IMR-90 (cell line): ENCODE data around the gene ZNF420. TPM values are rescaled to one million over a fixed set of nuclear protein-coding genes. Genes with fewer than 3 reads are reported as not detected.

ENCODE experiments used
- ATAC-seq: fragments of 200-7000 bp; cut with Tn5 transposase; 2 replicates; pipeline ENCODE4 v1.9.1; 2020; ENCODE audit warnings: low read depth, mild to moderate bottlenecking, moderate library complexity
- Bru-seq: library from RNA; stranded (reverse); fragments of 400-500 nt; gene quantifications from one replicate; lab custom pipeline; 2021; lab: Mats Ljungman, UMichigan
- BruChase-seq, 2 experiments: library from RNA; stranded (reverse); fragments of 400-500 nt; gene quantifications; one replicate each; lab custom pipeline; 2021; lab: Mats Ljungman, UMichigan
- BruUV-seq: library from RNA; stranded (reverse); fragments of 400-500 nt; replicated peaks from 2 replicates; lab custom pipeline; 2021; lab: Mats Ljungman, UMichigan
- CTCF ChIA-PET: fragments of 300-600 bp; formaldehyde crosslinking; extraction: SDS; loops from one replicate; lab custom pipeline; 2021; ENCODE audit warnings: antibody characterized with exemption; lab: Yijun Ruan, JAX
- POLR2A ChIA-PET: fragments of 300-600 bp; sonication (Branson Sonifier 250); formaldehyde crosslinking; loops from one replicate; lab custom pipeline; 2022; ENCODE audit warnings: antibody characterized with exemption; ENCODE audit not compliant: unreplicated experiment; lab: Charles Lee
- DNase-seq: peaks from one replicate; pipeline ENCODE4 v3.0.0; 2013
- H2AFZ ChIP-seq: replicated peaks from 2 replicates; pipeline ENCODE3; 2013; ENCODE audit warnings: low read length, mild to moderate bottlenecking; ENCODE audit not compliant: poor library complexity
- H2AK5ac ChIP-seq: 2 replicates; pipeline ENCODE4 v1.6.1; 2013; ENCODE audit warnings: low read depth, low read length, inconsistent platforms
- H2AK9ac ChIP-seq: replicated peaks from 2 replicates; pipeline ENCODE3; 2013; ENCODE audit warnings: mild to moderate bottlenecking, low read depth, low read length, moderate library complexity; ENCODE audit not compliant: poor library complexity
- H2BK120ac ChIP-seq: 2 replicates; pipeline ENCODE4 v1.6.1; 2013; ENCODE audit warnings: low read depth, low read length, inconsistent platforms
- H2BK15ac ChIP-seq: 3 replicates; pipeline ENCODE4 v1.6.1; 2013; ENCODE audit warnings: low read depth, low read length, inconsistent platforms
- H2BK20ac ChIP-seq: 2 replicates; pipeline ENCODE4 v1.6.1; 2013; ENCODE audit warnings: low read depth, mild to moderate bottlenecking, inconsistent platforms, low read length, moderate library complexity
- H2BK5ac ChIP-seq: 2 replicates; pipeline ENCODE4 v1.6.1; 2013; ENCODE audit warnings: mild to moderate bottlenecking, low read depth, low read length, inconsistent platforms; ENCODE audit not compliant: poor library complexity, severe bottlenecking
- H3K14ac ChIP-seq: replicated peaks from 2 replicates; pipeline ENCODE4 v1.6.1; 2013; ENCODE audit warnings: low read depth, low read length, inconsistent platforms
- H3K18ac ChIP-seq: 2 replicates; pipeline ENCODE4 v1.6.1; 2013; ENCODE audit warnings: low read depth, low read length, control low read depth
- H3K23ac ChIP-seq: 2 replicates; pipeline ENCODE4 v1.6.1; 2013; ENCODE audit warnings: low read depth, low read length, inconsistent platforms
- H3K27ac ChIP-seq: 2 replicates; pipeline ENCODE4 v1.5.1; 2013; ENCODE audit warnings: mild to moderate bottlenecking, control low read depth, low read length; ENCODE audit not compliant: insufficient read depth
- H3K27me3 ChIP-seq: 2 replicates; pipeline ENCODE4 v1.6.1; 2013; ENCODE audit warnings: low read length; ENCODE audit not compliant: control insufficient read depth, insufficient read depth
- H3K36me3 ChIP-seq: 2 replicates; pipeline ENCODE4 v1.6.1; 2013; ENCODE audit warnings: low read length, mixed read lengths; ENCODE audit not compliant: control insufficient read depth, insufficient read depth
- H3K4ac ChIP-seq: 2 replicates; pipeline ENCODE4 v1.6.1; 2013; ENCODE audit warnings: low read depth, low read length, inconsistent platforms
- H3K4me1 ChIP-seq: 2 replicates; pipeline ENCODE4 v1.6.1; 2013; ENCODE audit warnings: low read length, mixed read lengths; ENCODE audit not compliant: control insufficient read depth, insufficient read depth
- H3K4me2 ChIP-seq: 2 replicates; pipeline ENCODE4 v1.6.1; 2013; ENCODE audit warnings: low read depth, mild to moderate bottlenecking, control low read depth, low read length, moderate library complexity
- H3K4me3 ChIP-seq: 2 replicates; pipeline ENCODE4 v1.5.1; 2013; ENCODE audit warnings: low read depth, mild to moderate bottlenecking, control low read depth, low read length, moderate library complexity; ENCODE audit not compliant: insufficient read depth
- H3K56ac ChIP-seq: 2 replicates; pipeline ENCODE4 v1.6.1; 2013; ENCODE audit warnings: low read length, inconsistent platforms; ENCODE audit not compliant: insufficient read depth; ENCODE audit errors: extremely low read depth
- H3K79me1 ChIP-seq, 2 experiments: 2 replicates each; pipeline ENCODE4 v1.6.1; 2013; ENCODE audit warnings: low read length in 2 of 2, inconsistent platforms in 1 of 2, low read depth in 1 of 2
- H3K9ac ChIP-seq: 2 replicates; pipeline ENCODE4 v1.6.1; 2013; ENCODE audit warnings: low read depth, low read length, control low read depth
- H3K9me1 ChIP-seq: 2 replicates; pipeline ENCODE4 v1.6.1; 2013; ENCODE audit warnings: low read length, inconsistent platforms; ENCODE audit not compliant: insufficient read depth
- H3K9me3 ChIP-seq: 2 replicates; pipeline ENCODE4 v1.6.1; 2013; ENCODE audit warnings: low read length; ENCODE audit not compliant: control insufficient read depth, insufficient read depth
- H4K20me1 ChIP-seq: 2 replicates; pipeline ENCODE4 v1.6.1; 2013; ENCODE audit warnings: low read length, inconsistent platforms; ENCODE audit not compliant: insufficient read depth
- H4K5ac ChIP-seq: 2 replicates; pipeline ENCODE4 v1.6.1; 2013; ENCODE audit warnings: mild to moderate bottlenecking, low read depth, low read length, control low read depth
- H4K8ac ChIP-seq, 2 experiments: 2 replicates each; pipeline ENCODE4 v1.6.1; 2013; ENCODE audit warnings: low read depth in 2 of 2, low read length in 2 of 2, control low read depth in 1 of 2, inconsistent platforms in 1 of 2
- H4K91ac ChIP-seq: 2 replicates; pipeline ENCODE4 v1.6.1; 2013; ENCODE audit warnings: low read depth, low read length, inconsistent platforms; ENCODE audit not compliant: insufficient read depth
- BHLHE40 ChIP-seq: fragments of 150-350 bp; IDR thresholded peaks from 2 replicates; pipeline ENCODE4 v1.6.1; 2016; ENCODE audit warnings: mild to moderate bottlenecking, low read depth, low read length
- ELK1 ChIP-seq: fragments of 150-350 bp; IDR thresholded peaks from 2 replicates; pipeline ENCODE4 v1.6.1; 2016; ENCODE audit warnings: low read depth, mild to moderate bottlenecking, low read length, moderate library complexity, borderline replicate concordance
- MAZ ChIP-seq: IDR thresholded peaks from 2 replicates; pipeline ENCODE4 v1.6.1; 2012; ENCODE audit warnings: low read depth, mild to moderate bottlenecking, low read length, improper control_type of control experiment, moderate library complexity, borderline replicate concordance
- RFX5 ChIP-seq: IDR thresholded peaks from 2 replicates; pipeline ENCODE4 v1.8.0; 2012; ENCODE audit warnings: low read depth, mild to moderate bottlenecking, low read length, moderate library complexity
- SMC3 ChIP-seq: fragments of 150-350 bp; IDR thresholded peaks from 2 replicates; pipeline ENCODE4 v1.6.1; 2016; ENCODE audit warnings: low read depth, mild to moderate bottlenecking, antibody characterized with exemption, low read length, moderate library complexity
- WGBS, 2 experiments: methylation state at CpG; one replicate each; pipeline versions ENCODE4 v1.1.5 to v1.1.7; 2013; ENCODE audit warnings: missing lambda C conversion rate in 2 of 2; ENCODE audit not compliant: insufficient read length in 1 of 2; ENCODE audit errors: extremely low coverage in 2 of 2; 5-methylcytosine and 5-hydroxymethylcytosine counted together
- dilution Hi-C: fragments of 300-500 bp; cut with HindIII; formaldehyde crosslinking; loops from one replicate; pipeline ENCODE4 v1.14.3; 2018; ENCODE audit warnings: low sequenced_read_pairs; ENCODE audit not compliant: unreplicated experiment
- in situ Hi-C: fragments of 300-500 bp; cut with MboI; formaldehyde crosslinking; loops from 3 replicates; pipeline ENCODE4 v1.14.3; 2019; ENCODE audit warnings: low sequenced_read_pairs, inconsistent platforms, mixed read lengths
- intact Hi-C: fragments of 100-400 bp; cut with micrococcal nuclease; formaldehyde crosslinking; loops from 2 replicates; pipeline ENCODE4 v1.10.0; 2022
- long read RNA-seq: library from polyadenylated mRNA; unstranded; transcript quantifications from one replicate; pipeline ENCODE4 v2.0.0, GENCODE V29; 2021; ENCODE audit not compliant: unreplicated experiment
- polyA plus RNA-seq, 3 experiments: library from polyadenylated mRNA; depleted of rRNA; stranded (reverse); fragments of >200 nt; gene quantifications; 2 replicates each; pipeline ENCODE4 v1.2.3, GENCODE V29; 2012; ENCODE audit warnings: low replicate concordance in 1 of 3
- total RNA-seq: library from RNA; depleted of rRNA; stranded (reverse); fragments of >200 nt; gene quantifications from 2 replicates; pipeline ENCODE4 v1.2.3, GENCODE V29; 2012; rRNA removed
- TF ChIP-seq, protein P1 (sequence below): conservative IDR thresholded peaks from 2 replicates; pipeline ENCODE4 v1.5.1; 2012; ENCODE audit warnings: mild to moderate bottlenecking, low read depth, low read length, improper control_type of control experiment

ZNF420 gene
- total RNA-seq: 11.7 and 14.2 TPM in 2 replicates
- polyA plus RNA-seq (2012; rRNA removed): 1.2 and 1.5 TPM in 2 replicates
- 0.50 and 0.60 TPM in 2 replicates for polyA plus RNA-seq (2012; cell fraction: cytosol; rRNA removed)
- polyA plus RNA-seq (2012; cell fraction: nucleus; rRNA removed; ENCODE audit: low replicate concordance): 0.38 and 3.1 TPM in 2 replicates
- percentile 59 among the genes with signal in this experiment for Bru-seq, nascent RNA
- BruChase-seq, experiment 1, labeled RNA remaining after a 6-hour chase: percentile 59 among the genes with signal in this experiment
- percentile 54 among the genes with signal in this experiment for BruChase-seq, experiment 2, labeled RNA remaining after a 2-hour chase
- long read RNA-seq, transcript ZNF420-202 (5 exons, 3,535 nt): major isoform, 6 of 9 reads
- long read RNA-seq, partial matches to known transcripts: 0 of 9 reads
- long read RNA-seq, other reads (novel, unspliced or antisense): 3 of 9 reads

- Histone ChIP-seq H2AFZ (peak within 1 kb of the TSS; percentile 100), H3K18ac (0 out of 2 replicates have a peak within 1 kb of the TSS, but pooled peaks have one; percentile 10), H3K79me1 (peaks cover 14 to 17% of the 10 kb centered on the region in 2 experiments), H3K9ac (peak within 1 kb of the TSS; percentile 90), H4K20me1 (no peaks in the 10 kb centered on the region), H3K4me1 (no peaks in the 10 kb centered on the region), H3K36me3 (no peaks in the 10 kb centered on the region), H3K27me3 (no peaks in the 10 kb centered on the region), H3K9me1 (no peaks in the 10 kb centered on the region), H2BK5ac (peak within 1 kb of the TSS; percentile 14), H2BK20ac (no peak within 1 kb of the TSS), H3K4ac (peak within 1 kb of the TSS; percentile 22), H2BK120ac (no peak within 1 kb of the TSS), H3K14ac (peak within 1 kb of the TSS; percentile 93), H4K91ac (peak within 1 kb of the TSS; percentile 28), H3K27ac (peak within 1 kb of the TSS; percentile 56), H3K23ac (peak within 1 kb of the TSS; percentile 93), H3K4me2 (peak within 1 kb of the TSS; percentile 99), H4K8ac (peak within 1 kb of the TSS; percentile 80 to 90), H3K9me3 (no peaks in the 10 kb centered on the region; the same call in none of the 2 replicates), H2AK9ac (peak within 1 kb of the TSS; percentile 68), H2AK5ac (no peak within 1 kb of the TSS; the same call in 1 of the 2 replicates), H4K5ac (peak within 1 kb of the TSS; percentile 66), H3K56ac (peak within 1 kb of the TSS; percentile 67), H2BK15ac (no peak within 1 kb of the TSS), H3K4me3 (peak within 1 kb of the TSS; percentile 93)
- BruUV-seq: no TSS peak
- POLR2A ChIA-PET: no interaction called here
- WGBS, 2 experiments: 0% methylated on average over 35 of the region's 61 CpGs; no CpG with 5 or more reads in 1 of the 2 experiments
- in situ Hi-C loops: no loop called here
- CTCF ChIA-PET: interaction anchor here (1.2 kb wide), 1 partner anchor 25 kb away, joined by 6 read pairs; no protein-coding TSS in a partner anchor
- intact Hi-C loops: loop anchor here (10.0 kb wide), 1 partner anchor 303 kb away; the partner anchor contains the start of gene ZNF850
- ATAC-seq (peak; percentile 98), DNase-seq (peak; percentile 95)
- TF ChIP-seq, protein P1, sequence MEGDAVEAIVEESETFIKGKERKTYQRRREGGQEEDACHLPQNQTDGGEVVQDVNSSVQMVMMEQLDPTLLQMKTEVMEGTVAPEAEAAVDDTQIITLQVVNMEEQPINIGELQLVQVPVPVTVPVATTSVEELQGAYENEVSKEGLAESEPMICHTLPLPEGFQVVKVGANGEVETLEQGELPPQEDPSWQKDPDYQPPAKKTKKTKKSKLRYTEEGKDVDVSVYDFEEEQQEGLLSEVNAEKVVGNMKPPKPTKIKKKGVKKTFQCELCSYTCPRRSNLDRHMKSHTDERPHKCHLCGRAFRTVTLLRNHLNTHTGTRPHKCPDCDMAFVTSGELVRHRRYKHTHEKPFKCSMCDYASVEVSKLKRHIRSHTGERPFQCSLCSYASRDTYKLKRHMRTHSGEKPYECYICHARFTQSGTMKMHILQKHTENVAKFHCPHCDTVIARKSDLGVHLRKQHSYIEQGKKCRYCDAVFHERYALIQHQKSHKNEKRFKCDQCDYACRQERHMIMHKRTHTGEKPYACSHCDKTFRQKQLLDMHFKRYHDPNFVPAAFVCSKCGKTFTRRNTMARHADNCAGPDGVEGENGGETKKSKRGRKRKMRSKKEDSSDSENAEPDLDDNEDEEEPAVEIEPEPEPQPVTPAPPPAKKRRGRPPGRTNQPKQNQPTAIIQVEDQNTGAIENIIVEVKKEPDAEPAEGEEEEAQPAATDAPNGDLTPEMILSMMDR: 0 out of 2 replicates have a peak, but pooled peaks have one; percentile 4
- TF ChIP-seq BHLHE40: peak; percentile 3; the same call in 1 of the 2 replicates
- TF ChIP-seq RFX5: no peak
- peak; percentile 27; the same call in 1 of the 2 replicates for TF ChIP-seq MAZ
- TF ChIP-seq SMC3: no peak
- no peak for TF ChIP-seq ELK1
- dilution Hi-C loops: no loop called here
These were observed at the start of gene ZNF420 for GRCh38 chr19:37077934-37078716. ZNF420 (plus strand) TSS chr19:37078433; CDS start chr19:37089119, 10,686 bp downstream.
